HG03060 (cell line): ENCODE measurements around the gene PRDM2.

ENCODE experiments used
- ATAC-seq: cut with Tn5 transposase; IDR thresholded peaks from one replicate; pipeline ENCODE4 v1.9.1; 2021; ENCODE audit warnings: low read depth, moderate number of reproducible peaks; ENCODE audit not compliant: unreplicated experiment

The PRDM2 gene

DNA sequence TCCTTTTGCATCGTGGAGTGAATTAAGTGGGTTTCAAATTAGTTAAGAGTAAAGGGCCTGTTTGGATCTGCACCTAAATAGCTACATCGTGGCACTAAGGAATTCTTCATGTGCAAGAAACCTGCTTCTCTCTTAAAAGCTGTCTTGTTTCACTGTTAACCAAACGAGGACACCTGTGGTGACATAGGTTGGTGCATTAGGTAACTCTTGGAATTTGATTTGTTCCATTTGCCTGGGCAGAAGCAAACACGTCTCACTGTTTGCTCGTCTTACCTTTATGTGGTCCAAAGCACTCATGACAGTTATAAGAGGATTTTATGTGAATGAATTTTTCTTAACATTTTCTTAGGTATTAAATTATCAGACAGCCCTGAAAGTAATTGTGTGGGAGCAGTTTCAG is 60.9 kb downstream of the PRDM2 start:
- ATAC-seq: no peak

DNA sequence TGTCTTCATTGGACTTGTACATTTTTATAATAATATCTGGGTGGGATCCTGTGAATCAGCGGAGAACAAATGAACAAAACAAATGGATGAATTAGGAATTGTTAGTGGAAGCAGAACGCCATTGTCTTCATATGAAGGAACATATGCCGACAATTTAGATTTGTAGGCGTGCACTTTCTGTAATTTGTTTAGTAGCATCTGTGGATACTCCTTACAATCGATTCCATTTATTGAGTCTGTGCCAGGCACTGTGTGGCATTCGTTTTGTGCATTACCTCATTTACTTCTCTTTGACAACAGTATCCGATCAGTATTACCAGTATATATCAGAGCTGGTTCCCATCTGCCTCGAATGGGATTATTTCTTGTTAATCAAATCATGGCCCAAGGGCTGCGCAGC is 61.9 kb downstream of the PRDM2 start:
- no peak for ATAC-seq

DNA sequence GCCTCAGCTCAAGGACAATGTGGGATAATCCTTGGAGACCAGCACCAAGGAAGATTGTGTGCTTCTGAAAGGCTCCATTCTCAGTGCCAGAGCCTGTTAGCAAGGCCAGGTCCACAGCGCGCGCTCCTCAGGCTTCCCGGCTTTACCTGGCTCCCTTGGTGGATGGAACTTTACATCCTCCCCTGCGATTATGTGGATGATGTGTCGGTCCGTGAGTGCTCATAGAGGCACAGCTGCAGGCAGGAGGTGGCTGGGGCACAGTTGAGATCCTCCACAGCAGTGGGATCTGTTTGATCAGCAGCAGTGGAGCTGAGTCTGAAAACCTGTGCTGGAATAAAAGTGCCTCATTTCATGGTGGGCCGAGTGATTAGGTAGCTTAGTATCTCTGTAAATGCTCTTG is 62.7 kb downstream of the PRDM2 start:
- no peak for ATAC-seq

DNA sequence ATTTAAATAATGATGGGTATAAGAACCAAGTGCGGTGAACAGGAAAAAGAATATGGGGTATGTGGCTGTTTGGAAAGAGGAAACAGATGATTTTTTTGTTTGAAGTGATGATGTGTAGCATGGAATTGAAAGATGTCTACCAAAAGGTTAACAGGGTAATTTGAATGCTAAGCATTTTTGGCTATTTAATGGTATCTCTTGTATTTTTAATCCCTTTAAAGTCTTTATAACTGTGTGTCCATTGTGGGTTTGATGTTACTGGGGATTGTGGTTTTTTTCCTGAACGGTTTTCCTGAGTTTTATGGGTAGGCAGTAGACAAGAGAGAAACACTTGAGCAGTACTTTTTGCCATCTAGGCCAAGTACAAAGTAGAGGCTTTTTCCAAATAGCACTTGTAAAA is 63.2 kb downstream of the PRDM2 start:
- ATAC-seq: no peak

DNA sequence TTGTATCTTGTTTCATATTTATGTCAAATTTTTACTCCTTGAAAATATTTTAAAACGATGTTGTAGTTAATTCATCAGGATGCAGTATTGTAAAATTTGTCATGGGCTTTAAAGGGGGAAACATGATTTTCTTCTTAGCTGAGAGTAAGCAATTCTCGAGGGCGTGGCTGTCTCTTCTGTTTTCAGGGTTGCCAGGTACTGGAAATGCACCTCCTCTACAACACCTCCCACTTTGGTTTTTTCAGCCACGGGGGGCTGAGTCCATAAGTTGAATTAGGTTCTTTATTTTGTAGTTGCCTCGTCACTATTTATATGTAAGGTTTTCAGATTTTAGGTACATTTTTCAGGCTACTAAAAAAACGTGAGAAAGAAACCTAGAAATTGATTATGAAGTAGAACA is 64.0 kb downstream of the PRDM2 start:
- ATAC-seq: no peak

DNA sequence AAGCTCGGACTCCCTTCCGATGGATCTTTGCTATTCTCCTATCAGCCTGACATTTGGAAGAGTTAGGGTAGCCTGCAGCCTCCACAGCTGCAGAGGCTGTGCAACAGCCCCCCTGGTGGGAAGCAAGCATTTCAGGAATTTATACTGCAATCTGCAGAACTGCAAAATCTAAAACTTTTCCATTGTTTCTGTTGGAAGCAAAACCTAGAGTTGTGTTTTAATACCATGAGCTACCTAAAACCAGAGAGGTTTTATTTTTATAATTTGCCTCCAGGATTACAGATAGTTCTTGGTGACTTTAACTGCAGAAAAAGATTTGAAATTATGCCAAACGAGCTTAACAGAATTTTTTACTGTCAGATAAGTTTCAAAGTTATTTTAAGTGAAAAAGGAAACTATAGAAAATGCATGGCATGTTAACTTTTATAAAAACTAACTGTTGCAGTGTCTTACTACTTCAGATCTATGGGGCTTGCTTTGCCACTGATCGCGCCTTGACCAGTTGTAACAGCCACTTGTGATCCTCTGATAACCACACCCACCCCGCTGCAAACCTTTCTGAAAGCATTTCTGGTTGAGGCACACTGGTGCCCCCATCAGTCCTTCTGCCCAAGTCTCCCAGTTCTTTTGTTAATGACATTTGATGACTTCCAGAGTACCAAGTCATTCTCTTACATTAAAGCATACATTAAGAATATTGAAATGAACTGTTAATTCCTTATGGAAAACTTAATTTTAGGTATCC is 64.8 kb downstream of the PRDM2 start:
- ATAC-seq: no peak

DNA sequence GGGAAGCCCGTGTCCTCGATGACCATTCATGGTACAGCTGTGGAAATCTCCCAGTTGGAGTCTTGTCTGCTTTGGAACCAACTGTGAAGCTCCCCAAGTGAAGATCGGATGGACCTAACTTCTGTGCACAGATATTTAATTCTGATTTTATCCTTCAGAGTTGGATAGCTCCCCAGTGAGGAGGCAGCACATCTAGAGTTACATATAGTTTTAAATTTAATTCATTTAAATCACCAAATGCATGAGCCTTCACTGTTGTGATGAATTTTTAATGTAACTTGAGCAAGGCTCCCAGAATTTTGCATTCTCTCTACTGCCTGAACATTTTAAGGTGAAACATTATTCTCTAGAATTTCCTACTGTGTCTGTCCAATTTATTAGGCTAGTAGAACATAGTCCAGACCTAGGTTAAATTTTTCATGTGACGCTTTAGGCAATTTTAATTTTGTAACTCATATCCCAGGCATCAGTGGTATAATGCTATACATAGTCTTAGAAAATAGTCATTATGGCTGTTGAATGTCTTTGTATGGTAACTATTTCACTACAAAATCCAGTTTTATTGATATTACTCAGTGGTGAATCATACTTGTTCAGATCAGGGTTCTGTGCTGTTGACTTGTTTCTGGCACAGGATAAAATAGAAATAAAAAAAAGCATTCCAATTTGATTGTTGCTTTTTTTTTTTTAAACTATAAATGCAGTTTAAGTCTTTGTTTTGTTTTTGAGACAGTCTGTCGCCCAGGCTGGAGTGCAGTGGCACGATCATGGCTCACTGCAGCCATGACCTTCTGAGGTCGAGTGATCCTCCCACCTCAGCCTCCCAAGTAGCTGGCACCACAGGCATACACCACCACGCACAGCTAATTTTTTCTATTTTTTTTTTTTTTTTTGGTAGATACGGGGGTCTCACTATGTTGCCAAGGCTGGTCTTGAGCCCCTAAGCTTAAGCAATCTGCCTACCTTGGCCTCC is 66.9 kb downstream of the PRDM2 start:
- ATAC-seq: no peak

DNA sequence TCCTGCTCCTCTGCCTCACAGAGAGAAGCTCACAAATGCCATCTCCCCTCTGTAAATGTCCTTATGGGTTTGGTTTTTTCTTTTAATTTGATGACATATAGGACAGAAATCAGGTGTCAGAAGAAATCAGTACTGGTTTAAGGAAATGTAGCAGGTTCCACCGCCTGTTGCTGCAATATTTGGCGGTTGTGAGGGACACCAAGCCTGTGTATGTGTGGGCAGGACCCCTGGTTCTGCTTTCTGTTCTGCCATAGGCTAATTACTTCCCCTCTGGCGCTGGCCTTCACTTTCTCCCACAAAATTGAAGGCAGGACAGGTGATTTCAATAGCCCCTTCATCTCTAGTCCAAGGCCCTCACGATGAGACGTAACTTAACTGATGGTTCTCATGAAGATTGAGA is 69.2 kb downstream of the PRDM2 start:
- no peak for ATAC-seq

DNA sequence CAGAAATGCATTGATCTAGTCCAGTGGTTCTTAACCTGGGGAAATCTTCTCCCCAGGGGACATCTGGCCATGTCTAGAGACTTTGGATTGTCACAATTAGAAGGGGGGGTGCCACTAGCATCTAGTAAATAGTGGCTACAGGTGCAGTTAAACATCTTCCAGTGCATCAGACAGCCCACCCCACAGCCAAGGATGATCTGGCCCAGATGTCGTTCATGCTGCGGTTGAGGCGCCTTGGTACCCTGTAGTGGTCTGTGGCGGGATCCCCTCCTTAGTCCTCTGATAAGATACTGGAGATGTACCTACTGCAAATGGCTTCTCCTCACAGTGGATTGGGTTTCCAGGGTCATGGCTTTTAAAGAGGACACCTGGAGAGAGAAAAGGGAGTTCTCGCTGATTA is 69.8 kb downstream of the PRDM2 start:
- no peak for ATAC-seq

DNA sequence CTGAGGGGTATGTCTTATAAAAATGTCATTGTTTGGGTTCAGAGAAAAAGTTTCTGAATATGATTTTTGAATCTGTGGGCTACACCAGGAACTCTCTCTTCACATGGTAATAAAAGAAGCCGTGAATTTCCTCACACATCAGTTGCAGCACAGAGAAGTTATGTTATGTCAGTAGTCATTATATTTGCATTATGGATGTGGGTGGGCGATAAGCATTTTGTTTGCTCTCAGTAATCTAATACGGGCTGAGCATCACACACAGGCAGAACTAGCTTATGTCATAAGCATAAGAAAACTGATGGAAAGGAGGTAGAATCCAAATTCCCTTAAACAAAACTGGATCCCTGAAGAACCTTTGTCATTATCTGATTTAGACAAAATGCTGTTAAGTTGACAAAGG is 70.8 kb downstream of the PRDM2 start:
- ATAC-seq: no peak

DNA sequence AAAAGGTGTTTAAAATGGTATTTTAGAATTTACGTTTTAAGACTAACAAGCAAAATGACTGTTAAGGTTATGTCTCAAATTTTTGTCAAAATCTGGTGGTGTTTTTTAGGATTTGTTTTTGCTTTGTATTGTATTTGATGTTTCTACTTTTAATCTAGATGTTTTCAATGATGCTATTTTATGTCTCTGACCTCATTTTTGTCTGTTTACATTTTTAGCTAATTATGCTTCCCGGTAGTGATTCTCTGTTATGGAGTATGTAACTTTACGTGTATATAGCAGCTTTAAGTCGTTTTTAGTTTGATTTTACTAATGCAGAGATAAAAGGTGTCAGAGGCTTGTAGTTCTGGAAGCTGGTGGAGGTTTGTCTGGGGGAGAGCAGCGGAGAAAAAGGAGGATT is 71.8 kb downstream of the PRDM2 start:
- no peak for ATAC-seq

DNA sequence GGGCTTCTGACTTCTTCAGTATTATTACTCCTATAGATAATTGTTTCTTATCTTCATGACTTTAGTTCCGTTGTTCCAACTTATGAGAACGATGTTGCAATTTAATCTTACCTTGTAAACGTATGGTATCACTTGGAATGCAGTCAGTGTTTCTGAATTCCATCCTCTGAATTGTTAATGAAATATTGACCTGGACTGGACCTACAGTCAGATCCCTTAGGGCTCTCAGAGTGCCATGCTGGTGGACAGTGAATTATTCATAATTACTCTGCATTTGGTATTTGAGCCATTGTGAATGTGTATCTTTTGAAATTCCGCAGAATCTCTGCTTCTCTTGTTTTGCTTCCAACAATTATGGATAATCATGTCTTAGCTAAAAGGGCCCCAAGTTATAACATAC is 72.3 kb downstream of the PRDM2 start:
- ATAC-seq: no peak

DNA sequence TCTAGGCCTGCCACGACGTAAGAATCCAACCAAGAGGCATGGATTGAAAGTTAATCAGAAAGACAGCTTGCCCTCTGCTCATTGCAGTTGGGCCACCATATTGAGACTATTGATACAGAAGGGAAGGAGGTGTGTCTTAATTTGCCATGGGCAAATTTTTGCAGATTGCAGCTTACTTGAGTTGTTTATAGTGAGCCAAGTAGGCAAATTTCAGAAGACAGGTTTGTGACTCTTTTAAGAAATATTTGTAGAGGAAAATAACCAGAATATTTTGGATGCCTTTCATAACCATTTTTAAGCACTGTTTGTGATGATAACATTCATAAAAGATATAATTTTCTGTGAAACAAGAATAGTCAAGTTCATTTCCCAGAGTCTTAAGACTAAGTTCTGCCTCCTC is 74.1 kb downstream of the PRDM2 start:
- no peak for ATAC-seq

DNA sequence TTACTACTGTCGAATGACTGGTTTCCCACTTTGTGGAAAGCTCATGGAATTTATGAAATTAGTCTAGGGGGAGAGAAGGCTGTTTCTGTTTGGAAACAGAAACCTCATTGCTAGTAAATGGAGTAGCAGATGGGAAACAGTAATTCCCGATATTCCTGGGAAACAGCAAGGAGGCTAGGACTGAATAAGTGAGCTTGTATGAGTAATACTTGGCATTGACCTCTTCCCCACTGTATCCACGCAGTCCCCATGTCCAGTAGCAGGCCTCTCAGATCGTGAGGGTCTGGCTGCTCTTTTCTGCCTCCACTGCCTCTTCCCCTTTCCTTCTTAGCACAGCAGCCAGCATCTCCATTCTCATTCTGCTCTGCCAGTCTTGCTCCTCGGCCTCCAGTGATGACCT is 75.5 kb downstream of the PRDM2 start:
- no peak for ATAC-seq

DNA sequence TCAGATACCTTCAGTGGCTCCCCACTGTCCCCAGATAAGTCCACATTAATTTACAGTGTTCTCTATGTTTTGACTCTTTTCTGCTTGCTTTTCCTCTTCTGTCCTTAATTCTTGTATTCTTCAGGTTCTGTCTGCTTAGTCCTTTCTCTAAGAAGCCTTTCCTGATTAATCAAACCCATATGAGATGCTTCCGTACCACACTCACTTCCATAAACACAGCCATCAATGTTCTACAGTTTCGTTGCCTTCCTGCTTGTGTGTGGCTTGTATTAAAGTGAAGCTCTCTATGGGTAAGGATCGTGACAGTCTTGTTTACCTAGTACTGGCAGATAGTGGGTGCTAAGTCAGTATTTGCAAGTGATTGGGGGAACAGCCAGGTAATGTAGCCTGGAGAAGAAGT is 75.9 kb downstream of the PRDM2 start:
- ATAC-seq: no peak

DNA sequence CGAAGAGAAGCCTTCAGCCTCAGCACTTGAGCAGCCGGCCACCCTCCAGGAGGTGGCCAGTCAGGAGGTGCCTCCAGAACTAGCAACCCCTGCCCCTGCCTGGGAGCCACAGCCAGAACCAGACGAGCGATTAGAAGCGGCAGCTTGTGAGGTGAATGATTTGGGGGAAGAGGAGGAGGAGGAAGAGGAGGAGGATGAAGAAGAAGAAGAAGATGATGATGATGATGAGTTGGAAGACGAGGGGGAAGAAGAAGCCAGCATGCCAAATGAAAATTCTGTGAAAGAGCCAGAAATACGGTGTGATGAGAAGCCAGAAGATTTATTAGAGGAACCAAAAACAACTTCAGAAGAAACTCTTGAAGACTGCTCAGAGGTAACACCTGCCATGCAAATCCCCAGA is 78.4 kb downstream of the PRDM2 start:
- no peak for ATAC-seq

DNA sequence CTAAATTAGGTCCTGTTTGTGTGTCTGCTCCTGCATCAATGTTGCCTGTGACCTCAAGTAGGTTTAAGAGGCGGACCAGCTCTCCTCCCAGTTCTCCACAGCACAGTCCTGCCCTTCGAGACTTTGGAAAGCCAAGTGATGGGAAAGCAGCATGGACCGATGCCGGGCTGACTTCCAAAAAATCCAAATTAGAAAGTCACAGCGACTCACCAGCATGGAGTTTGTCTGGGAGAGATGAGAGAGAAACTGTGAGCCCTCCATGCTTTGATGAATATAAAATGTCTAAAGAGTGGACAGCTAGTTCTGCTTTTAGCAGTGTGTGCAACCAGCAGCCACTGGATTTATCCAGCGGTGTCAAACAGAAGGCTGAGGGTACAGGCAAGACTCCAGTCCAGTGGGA is 79.9 kb downstream of the PRDM2 start:
- no peak for ATAC-seq

DNA sequence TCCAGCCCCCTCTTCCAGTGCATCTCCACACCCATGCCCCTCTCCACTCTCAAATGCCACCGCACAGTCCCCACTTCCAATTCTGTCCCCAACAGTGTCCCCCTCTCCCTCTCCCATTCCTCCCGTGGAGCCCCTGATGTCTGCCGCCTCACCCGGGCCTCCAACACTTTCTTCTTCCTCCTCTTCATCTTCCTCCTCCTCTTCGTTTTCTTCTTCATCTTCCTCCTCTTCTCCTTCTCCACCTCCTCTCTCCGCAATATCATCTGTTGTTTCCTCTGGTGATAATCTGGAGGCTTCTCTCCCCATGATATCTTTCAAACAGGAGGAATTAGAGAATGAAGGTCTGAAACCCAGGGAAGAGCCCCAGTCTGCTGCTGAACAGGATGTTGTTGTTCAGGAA is 80.8 kb downstream of the PRDM2 start:
- no peak for ATAC-seq

DNA sequence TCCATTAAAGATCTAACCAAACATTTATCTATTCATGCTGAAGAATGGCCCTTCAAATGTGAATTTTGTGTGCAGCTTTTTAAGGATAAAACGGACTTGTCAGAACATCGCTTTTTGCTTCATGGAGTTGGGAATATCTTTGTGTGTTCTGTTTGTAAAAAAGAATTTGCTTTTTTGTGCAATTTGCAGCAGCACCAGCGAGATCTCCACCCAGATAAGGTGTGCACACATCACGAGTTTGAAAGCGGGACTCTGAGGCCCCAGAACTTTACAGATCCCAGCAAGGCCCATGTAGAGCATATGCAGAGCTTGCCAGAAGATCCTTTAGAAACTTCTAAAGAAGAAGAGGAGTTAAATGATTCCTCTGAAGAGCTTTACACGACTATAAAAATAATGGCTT is 81.2 kb downstream of the PRDM2 start:
- no peak for ATAC-seq

DNA sequence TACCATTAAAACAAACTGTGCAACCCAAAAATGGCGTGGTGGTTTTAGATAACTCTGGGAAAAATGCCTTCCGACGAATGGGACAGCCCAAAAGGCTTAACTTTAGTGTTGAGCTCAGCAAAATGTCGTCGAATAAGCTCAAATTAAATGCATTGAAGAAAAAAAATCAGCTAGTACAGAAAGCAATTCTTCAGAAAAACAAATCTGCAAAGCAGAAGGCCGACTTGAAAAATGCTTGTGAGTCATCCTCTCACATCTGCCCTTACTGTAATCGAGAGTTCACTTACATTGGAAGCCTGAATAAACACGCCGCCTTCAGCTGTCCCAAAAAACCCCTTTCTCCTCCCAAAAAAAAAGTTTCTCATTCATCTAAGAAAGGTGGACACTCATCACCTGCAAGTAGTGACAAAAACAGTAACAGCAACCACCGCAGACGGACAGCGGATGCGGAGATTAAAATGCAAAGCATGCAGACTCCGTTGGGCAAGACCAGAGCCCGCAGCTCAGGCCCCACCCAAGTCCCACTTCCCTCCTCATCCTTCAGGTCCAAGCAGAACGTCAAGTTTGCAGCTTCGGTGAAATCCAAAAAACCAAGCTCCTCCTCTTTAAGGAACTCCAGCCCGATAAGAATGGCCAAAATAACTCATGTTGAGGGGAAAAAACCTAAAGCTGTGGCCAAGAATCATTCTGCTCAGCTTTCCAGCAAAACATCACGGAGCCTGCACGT is 82.1 kb downstream of the PRDM2 start:
- ATAC-seq: no peak

DNA sequence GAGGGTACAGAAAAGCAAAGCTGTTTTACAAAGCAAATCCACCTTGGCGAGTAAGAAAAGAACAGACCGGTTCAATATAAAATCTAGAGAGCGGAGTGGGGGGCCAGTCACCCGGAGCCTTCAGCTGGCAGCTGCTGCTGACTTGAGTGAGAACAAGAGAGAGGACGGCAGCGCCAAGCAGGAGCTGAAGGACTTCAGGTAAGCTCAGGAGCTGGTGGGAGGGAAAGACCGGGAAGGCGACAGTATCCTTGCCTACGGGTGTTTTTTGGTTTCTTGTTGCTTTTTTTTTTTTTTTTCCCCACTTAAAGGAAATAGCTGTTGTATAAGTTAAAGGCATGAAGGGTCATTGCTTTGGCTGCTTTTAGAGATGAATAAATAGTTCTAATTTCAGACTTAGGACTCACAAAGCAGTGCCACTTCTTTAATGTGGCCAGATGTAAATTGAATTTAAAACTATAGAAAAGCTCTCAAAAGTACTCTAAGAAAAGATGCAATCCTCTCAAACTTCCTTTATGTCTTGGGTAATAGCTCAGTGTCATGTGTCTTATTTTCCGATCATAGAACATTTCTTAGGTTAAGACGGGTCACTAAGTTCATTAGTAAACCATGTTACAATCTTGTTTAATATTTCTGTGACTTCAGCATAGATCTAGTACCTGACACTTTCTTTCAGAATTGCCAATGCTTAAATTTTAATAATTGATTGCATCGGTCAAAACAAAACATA is 82.8 kb downstream of the PRDM2 start:
- ATAC-seq: no peak
